Measurements from ENCODE around the gene TMEM255B.

- TF ChIP-seq REST (IDR thresholded peaks at IDR 0.05; ENCODE audit: insufficient read depth in 1 of 2, low read depth in 2 of 2, low read length in 1 of 2): no peak
- TF ChIP-seq, protein P1, sequence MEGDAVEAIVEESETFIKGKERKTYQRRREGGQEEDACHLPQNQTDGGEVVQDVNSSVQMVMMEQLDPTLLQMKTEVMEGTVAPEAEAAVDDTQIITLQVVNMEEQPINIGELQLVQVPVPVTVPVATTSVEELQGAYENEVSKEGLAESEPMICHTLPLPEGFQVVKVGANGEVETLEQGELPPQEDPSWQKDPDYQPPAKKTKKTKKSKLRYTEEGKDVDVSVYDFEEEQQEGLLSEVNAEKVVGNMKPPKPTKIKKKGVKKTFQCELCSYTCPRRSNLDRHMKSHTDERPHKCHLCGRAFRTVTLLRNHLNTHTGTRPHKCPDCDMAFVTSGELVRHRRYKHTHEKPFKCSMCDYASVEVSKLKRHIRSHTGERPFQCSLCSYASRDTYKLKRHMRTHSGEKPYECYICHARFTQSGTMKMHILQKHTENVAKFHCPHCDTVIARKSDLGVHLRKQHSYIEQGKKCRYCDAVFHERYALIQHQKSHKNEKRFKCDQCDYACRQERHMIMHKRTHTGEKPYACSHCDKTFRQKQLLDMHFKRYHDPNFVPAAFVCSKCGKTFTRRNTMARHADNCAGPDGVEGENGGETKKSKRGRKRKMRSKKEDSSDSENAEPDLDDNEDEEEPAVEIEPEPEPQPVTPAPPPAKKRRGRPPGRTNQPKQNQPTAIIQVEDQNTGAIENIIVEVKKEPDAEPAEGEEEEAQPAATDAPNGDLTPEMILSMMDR (IDR thresholded peaks at IDR 0.05): no peak
- TF ChIP-seq POLR2AphosphoS5 (IDR thresholded peaks at IDR 0.05; ENCODE audit: low read depth, low read length): no peak
Observed at GRCh38 chr13:113835461-113836270, 76.6 kb downstream of the TMEM255B start.

Data from Panc1 (cell line).